NCI-H345 (cell line): ENCODE measurements around the gene VCL.

Experiments used
- DNase-seq: peaks from one replicate; lab custom pipeline; 2025; lab: John Stamatoyannopoulos, UW

Gene VCL

DNA sequence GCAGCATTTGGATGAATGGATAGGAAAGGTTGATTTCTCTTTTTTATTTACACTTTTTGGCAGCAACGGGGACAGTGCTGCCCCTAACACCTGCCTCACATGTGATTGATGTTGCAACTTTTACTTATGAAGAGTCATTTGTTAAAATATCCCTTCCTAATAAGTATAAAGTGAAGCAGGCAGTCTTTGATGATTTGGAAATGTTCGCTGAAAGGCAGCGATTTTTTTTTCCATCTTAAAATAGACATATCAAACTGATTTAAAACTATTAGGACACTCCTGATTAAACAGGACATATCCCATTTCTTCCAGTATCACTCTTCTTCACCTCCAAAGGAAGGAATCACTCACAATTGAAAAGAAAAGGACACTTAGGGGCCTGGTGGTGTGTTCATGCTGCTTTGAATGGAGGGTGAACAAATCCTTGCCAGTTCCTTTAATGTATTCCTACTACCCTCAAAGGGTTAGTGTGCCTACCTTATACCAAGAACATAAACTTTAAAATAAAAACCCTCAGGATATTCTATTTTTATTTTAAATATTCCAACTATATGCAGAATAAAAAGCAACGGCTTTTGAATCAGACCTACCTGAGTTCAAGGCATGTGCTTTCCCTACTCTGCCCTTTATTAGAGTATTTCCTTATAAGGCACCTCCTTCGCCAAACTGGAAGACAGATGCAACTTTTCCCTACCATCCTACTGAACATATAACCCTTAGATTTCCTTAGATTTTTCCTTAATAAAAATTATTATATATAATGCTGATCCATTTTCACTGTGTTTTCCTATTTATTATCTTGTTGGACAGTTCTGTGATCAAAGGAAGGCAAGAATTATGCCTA lies 154.2 kb downstream of the VCL start:
- no peak for DNase-seq

DNA sequence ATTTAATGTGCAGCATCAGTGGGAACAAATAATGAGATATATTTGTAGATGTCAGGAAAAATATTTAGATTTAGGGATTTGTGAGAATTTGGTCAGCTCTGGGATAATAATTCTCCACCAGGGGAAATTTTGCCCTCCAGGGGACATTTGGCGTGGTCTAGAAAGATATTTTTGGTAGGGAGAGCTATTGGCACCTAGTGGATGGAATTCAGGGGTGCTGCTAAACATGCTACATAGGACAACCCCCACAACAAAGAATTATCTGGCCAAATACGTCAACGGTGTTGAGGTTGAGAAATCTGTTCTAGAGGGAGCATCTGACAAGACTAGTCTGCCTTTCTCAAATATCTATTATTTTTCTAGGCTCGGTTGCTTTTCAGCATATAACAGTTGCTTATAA lies 155.2 kb downstream of the VCL start:
- DNase-seq: no peak

DNA sequence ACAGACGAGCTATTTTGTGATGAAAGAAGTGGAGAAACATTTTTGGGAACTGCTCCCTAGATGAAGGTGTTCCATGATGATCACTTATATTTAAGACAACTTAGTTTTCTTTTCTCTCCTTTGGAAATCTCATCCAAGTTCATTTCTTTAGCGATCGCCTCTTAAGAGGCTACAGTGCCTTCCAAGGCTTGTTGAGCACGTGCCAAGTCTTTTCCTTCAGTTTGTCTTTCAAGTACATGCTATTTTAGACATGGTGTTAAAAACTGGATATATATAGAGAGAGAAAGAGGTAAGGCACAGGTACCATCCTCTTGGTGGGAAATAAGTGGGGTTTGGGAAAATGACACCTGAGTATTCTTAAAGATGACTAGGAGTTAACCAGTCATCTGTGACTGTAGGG lies 155.8 kb downstream of the VCL start:
- DNase-seq: no peak

DNA sequence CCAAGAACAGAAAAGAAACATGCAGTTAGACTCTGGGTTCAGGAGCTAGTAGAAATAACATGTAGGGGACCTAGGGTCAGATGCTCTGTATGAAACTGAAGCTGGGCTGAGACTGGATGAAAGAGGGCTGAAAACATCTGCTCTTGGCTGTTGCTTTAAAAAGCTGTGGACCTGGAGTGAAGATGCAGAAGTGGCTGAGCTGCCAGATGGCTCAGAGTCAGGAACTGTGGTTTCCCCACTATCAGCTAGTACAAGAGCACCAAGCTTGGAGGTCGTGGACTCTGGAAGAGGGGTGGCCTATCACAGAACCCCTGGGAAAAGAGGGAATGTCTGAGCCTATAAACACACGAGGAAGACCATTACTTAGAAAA lies 159.0 kb downstream of the VCL start:
- DNase-seq: no peak

DNA sequence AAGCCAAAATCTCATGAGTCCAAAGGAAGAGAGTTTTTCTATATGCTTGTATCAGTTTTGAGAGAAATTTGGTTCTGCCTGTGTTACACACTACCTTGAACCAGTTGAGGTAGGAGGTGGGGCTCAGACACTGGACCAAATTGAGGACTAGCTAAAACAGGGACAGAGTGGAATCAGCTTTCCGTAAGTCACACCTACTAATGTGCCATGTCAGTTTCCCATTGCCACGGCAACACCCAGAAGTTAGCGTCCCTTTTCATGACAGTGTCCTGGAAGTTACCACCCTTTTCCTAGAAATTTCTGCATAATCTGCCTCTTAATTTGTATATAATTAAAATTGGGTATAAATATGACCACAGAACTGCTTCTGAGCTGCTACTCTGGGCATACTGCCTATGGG lies 162.1 kb downstream of the VCL start:
- DNase-seq: no peak

DNA sequence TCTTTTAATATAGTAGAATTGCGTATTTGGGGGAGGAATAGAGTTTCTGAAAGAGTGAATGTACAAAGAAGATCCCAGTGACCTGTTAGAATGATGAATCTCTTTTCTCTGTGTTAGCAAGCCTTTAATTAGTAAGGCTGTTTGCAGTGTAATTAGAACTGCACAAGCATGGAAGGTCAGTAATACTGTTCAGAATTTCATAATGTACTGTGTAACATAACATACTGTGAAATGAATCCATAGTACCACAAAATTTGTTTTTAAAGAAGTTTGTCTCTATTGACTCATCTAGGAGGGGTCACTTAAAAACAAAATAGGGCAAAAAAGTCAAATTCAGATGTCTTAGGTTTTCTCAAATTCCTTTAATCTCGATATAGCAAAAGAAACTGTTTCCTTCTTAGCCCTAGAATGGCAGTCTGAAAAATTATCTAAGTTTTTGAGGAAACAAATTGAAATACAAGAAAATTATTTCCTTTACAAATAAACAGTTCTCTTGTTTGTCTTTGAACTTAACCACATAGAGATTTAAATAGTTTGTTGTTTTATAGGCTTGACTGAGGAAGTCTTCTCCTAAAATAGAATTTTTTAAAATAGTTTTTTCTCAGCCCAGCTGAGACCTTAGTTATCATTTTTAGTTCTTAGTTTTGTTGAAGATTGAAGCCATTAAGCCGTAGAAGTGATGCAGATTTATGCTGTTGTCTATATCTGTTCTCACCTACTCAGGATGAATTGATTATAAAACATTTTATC lies 165.6 kb downstream of the VCL start:
- no peak for DNase-seq

DNA sequence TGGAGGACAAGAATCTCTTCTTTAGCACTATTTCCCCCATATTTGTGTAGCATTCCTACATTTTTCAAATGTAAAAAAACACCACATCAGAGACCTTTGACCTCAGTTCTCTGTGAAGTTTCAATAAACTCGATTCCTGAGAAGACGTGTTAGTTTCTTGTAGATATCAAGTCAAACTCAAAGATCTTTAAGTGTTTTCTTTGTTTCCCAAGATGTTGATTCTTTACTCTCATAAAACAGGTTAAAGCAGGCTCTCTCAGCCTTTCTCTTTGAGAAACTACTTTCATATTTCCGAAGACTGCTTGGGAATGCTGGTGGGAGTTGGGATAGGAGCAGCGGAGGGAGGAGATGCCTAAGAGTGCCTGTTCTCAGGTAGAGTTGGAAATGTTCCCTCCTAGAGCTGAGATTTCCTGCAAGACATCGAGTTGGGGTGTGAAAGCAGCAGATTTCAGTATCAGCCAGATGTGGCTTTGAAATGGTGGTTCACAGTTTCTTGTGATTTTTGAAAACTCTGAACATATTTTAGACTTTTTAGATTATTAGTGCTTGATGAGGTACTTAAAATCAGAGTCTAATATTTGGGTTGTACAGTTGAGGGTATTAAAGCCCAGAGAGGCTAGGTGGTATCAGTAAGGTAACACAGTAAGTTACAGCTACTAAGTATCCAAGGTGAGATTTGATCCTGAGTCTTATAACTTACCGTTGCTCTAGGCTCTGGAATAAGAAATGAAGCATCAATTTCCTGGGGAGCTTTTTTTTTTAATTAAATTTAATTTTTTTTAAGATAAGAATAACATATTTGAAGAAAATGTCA lies 167.0 kb downstream of the VCL start:
- no peak for DNase-seq

DNA sequence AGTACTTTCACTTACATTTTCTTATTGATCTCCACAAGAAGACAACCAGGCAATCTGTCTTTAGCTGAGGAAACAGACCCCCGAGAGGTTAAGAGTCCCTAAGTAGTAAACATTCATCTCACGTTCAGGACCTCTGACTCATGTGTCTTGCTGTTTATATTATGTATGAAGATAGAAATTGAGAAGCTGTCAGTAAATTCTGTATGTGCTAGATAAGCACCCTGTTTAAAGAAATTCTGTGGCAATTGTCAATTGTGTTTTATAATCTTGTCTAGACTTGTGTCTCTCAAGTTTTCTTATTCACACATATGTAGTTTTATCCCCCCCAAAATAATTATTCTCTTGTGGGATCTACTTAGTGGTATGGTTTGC lies 167.6 kb downstream of the VCL start:
- no peak for DNase-seq

DNA sequence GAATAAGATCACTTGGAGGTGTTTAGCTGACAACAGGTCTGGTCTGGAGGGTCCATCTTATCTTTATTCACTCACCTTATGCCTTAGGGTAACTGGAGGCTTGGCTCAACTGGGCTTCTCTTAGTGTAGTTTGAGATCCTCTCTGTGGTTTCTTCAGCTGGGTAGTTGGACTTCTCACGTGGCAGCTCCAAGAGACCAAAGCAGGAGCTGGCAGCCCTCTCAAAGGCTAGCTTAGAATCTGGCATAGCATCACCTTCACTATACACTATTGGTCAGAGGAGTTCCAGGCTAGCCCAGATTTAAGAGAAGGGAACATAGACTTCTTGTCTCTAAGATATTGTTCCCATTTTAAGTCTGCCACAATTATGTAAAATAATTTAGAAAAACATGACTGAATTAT lies 169.5 kb downstream of the VCL start:
- DNase-seq: no peak
